CD14-positive monocyte (primary cell): Measurements from ENCODE around the gene KRTAP10-5. TPM values are rescaled to one million over a fixed set of nuclear protein-coding genes. Genes with fewer than 3 reads are reported as not detected.

Experiments
- DNase-seq, 3 donors: peaks; one replicate each; pipeline ENCODE4 v3.0.0-alpha.2; 2011 to 2022
- H2AFZ ChIP-seq: 2 replicates; pipeline ENCODE4 v1.6.0; 2012; ENCODE audit warnings: mild to moderate bottlenecking, low read depth, low read length, inconsistent platforms; ENCODE audit not compliant: insufficient read depth, poor library complexity, severe bottlenecking
- H3K27ac ChIP-seq, 2 donors: 1 replicate in 1 of 2; 2 replicates in 1 of 2; pipeline ENCODE4 v1.5.1; 2012 to 2013; ENCODE audit warnings: low read length in 2 of 2, control low read depth in 1 of 2, inconsistent platforms in 1 of 2, low read depth in 1 of 2, mild to moderate bottlenecking in 1 of 2
- H3K27me3 ChIP-seq, 2 donors: one replicate each; pipeline versions ENCODE4 v1.6.0 to v1.6.1; 2011 to 2013; ENCODE audit warnings: low read length in 2 of 2; ENCODE audit not compliant: control insufficient read depth in 2 of 2, insufficient read depth in 2 of 2
- H3K36me3 ChIP-seq, 2 donors: replicated peaks in 1 of 2; 1 replicate in 1 of 2; 2 replicates in 1 of 2; pipeline versions ENCODE4 v1.5.1 to v1.6.1; 2012 to 2013; ENCODE audit warnings: low read length in 2 of 2, control low read depth in 1 of 2, inconsistent platforms in 1 of 2, mild to moderate bottlenecking in 1 of 2; ENCODE audit not compliant: insufficient read depth in 2 of 2, control insufficient read depth in 1 of 2
- H3K4me1 ChIP-seq, 2 donors: 1 replicate in 1 of 2; 2 replicates in 1 of 2; pipeline versions ENCODE4 v1.5.1 to v1.6.1; 2012 to 2013; ENCODE audit warnings: low read length in 2 of 2, control low read depth in 1 of 2, inconsistent platforms in 1 of 2, mild to moderate bottlenecking in 1 of 2, moderate library complexity in 1 of 2; ENCODE audit not compliant: insufficient read depth in 2 of 2, control insufficient read depth in 1 of 2
- H3K4me2 ChIP-seq: replicated peaks from 2 replicates; pipeline ENCODE3; 2012; ENCODE audit warnings: low read length, moderate library complexity, mild to moderate bottlenecking; ENCODE audit not compliant: poor library complexity, severe bottlenecking; ENCODE audit errors: extremely low read depth
- H3K4me3 ChIP-seq, 3 experiments: fragments of 200-600 bp in 1 of 3; sonication (generic) in 1 of 3; replicated peaks in 1 of 3; 1 replicate in 2 of 3; 2 replicates in 1 of 3; pipeline ENCODE4 v1.5.1; 2011 to 2013; ENCODE audit warnings: low read length in 3 of 3, mild to moderate bottlenecking in 3 of 3, control low read depth in 2 of 3, low read depth in 2 of 3, inconsistent platforms in 1 of 3, moderate library complexity in 1 of 3
- H3K79me2 ChIP-seq: 2 replicates; pipeline ENCODE4 v1.6.0; 2012; ENCODE audit warnings: mild to moderate bottlenecking, control low read depth, inconsistent platforms, low read length, moderate library complexity; ENCODE audit not compliant: insufficient read depth
- H3K9ac ChIP-seq: 2 replicates; pipeline ENCODE4 v1.6.0; 2017; ENCODE audit warnings: low read length, mild to moderate bottlenecking; ENCODE audit not compliant: insufficient read depth, poor library complexity, severe bottlenecking
- H3K9me3 ChIP-seq, 2 donors: replicated peaks in 1 of 2; 1 replicate in 1 of 2; 2 replicates in 1 of 2; pipeline versions ENCODE4 v1.5.1 to v1.6.1; 2012 to 2013; ENCODE audit warnings: low read length in 2 of 2, control low read depth in 1 of 2; ENCODE audit not compliant: control insufficient read depth in 1 of 2, insufficient read depth in 1 of 2
- H4K20me1 ChIP-seq: 2 replicates; pipeline ENCODE4 v1.6.0; 2012; ENCODE audit warnings: mild to moderate bottlenecking, low read length, control low read depth, moderate library complexity; ENCODE audit not compliant: insufficient read depth
- H3K27ac Mint-ChIP-seq, 7 donors: one replicate each; pipeline ENCODE4 v1.8.0; 2020; ENCODE audit warnings: mild to moderate bottlenecking in 7 of 7, mixed read lengths in 7 of 7, moderate library complexity in 6 of 7, inconsistent platforms in 2 of 7
- H3K27me3 Mint-ChIP-seq, 3 donors: one replicate each; pipeline ENCODE4 v1.8.0; 2021 to 2022; ENCODE audit warnings: low read depth in 3 of 3, mild to moderate bottlenecking in 3 of 3, mixed read lengths in 3 of 3, moderate library complexity in 3 of 3, inconsistent platforms in 1 of 3
- H3K36me3 Mint-ChIP-seq, 2 donors: one replicate each; pipeline ENCODE4 v1.8.0; 2020; ENCODE audit warnings: mixed read lengths in 2 of 2, inconsistent platforms in 1 of 2, mild to moderate bottlenecking in 1 of 2
- H3K4me1 Mint-ChIP-seq: one replicate; pipeline ENCODE4 v1.8.0; 2020; ENCODE audit warnings: mild to moderate bottlenecking, mixed read lengths
- H3K4me3 Mint-ChIP-seq, 2 donors: one replicate each; pipeline ENCODE4 v1.8.0; 2020; ENCODE audit warnings: mild to moderate bottlenecking in 2 of 2, mixed read lengths in 2 of 2, moderate library complexity in 1 of 2
- H3K9me3 Mint-ChIP-seq, 7 donors: one replicate each; pipeline ENCODE4 v1.8.0; 2020 to 2022; ENCODE audit warnings: mixed read lengths in 7 of 7, mild to moderate bottlenecking in 6 of 7, moderate library complexity in 6 of 7, inconsistent platforms in 2 of 7
- WGBS: methylation state at CpG from one replicate; pipeline ENCODE4 v1.1.5; 2013; ENCODE audit warnings: missing lambda C conversion rate; ENCODE audit not compliant: insufficient coverage; 5-methylcytosine and 5-hydroxymethylcytosine counted together
- intact Hi-C, 2 donors: fragments of 100-400 bp; cut with micrococcal nuclease; formaldehyde crosslinking; loops; one replicate each; pipeline versions ENCODE4 v1.15.0 to v1.15.1; 2023
- polyA plus RNA-seq, 3 donors: library from polyadenylated mRNA; depleted of rRNA in 1 of 3; unstranded in 2 of 3; stranded (reverse) in 1 of 3; fragments of 300-500 nt in 2 of 3; fragments of >200 nt in 1 of 3; fragmentation: Illumina TruSeq in 2 of 3; gene quantifications; 1 replicate in 2 of 3; 2 replicates in 1 of 3; pipeline ENCODE4 v1.2.3, GENCODE V29; 2012 to 2021
- TF ChIP-seq, protein P1 (sequence below): fragments of 200-600 bp; IDR thresholded peaks from one replicate; pipeline ENCODE4 v1.8.0; 2022; ENCODE audit warnings: antibody characterized with exemption, mild to moderate bottlenecking

KRTAP10-5 gene
- polyA plus RNA-seq, 3 donors = not detected

DNA sequence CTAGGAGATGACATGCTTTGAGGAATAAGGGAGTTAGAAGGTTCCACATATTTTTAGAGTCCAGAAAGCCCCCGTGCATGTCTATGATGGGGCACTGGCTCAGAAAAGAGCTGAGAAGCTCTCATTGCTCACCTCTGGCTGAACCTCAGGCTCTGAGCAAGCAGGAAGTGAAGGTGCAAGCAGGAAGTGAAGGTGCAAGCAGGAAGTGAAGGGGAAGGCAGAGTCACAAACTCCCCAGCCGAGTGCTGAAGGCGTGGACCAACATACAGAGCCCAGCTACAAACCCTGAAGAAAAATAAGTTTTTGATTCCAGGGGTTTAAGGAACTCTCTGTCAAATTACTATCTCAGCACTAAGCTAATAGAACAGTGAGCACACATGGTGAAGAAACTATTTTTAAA lies 38.5 kb upstream of the KRTAP10-5 start:
- H3K27me3 ChIP-seq = no peaks in the 10 kb centered on the region
- no peaks in the 10 kb centered on the region for H3K79me2 ChIP-seq
- TF ChIP-seq, protein P1, sequence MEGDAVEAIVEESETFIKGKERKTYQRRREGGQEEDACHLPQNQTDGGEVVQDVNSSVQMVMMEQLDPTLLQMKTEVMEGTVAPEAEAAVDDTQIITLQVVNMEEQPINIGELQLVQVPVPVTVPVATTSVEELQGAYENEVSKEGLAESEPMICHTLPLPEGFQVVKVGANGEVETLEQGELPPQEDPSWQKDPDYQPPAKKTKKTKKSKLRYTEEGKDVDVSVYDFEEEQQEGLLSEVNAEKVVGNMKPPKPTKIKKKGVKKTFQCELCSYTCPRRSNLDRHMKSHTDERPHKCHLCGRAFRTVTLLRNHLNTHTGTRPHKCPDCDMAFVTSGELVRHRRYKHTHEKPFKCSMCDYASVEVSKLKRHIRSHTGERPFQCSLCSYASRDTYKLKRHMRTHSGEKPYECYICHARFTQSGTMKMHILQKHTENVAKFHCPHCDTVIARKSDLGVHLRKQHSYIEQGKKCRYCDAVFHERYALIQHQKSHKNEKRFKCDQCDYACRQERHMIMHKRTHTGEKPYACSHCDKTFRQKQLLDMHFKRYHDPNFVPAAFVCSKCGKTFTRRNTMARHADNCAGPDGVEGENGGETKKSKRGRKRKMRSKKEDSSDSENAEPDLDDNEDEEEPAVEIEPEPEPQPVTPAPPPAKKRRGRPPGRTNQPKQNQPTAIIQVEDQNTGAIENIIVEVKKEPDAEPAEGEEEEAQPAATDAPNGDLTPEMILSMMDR = no peak
- no peak overlapping the region for H3K4me3 ChIP-seq
- no peaks in the 10 kb centered on the region for H3K36me3 ChIP-seq
- Mint-ChIP-seq H3K9me3 (peaks cover 27 to 36% (median 28%) of the 10 kb centered on the region in 7 donors), H3K4me1 (peaks cover 10% of the 10 kb centered on the region), H3K36me3 (no peaks in the 10 kb centered on the region), H3K27me3 (peaks cover 2 to 9% (median 9%) of the 10 kb centered on the region in 3 donors), H3K27ac (peak overlapping the region in 1 of 7 donors; percentile 5), H3K4me3 (peak overlapping the region in 1 of 2 donors; percentile 25)
- H3K9ac ChIP-seq = no peak overlapping the region
- 86% methylated on average over 1 of the region's 3 CpGs for WGBS
- DNase-seq = no peak
- no peak overlapping the region for H3K27ac ChIP-seq
- no peak overlapping the region for H3K4me2 ChIP-seq
- no peak overlapping the region for H2AFZ ChIP-seq
- H4K20me1 ChIP-seq = no peaks in the 10 kb centered on the region
- H3K4me1 ChIP-seq = no peaks in the 10 kb centered on the region
- peaks cover 18 to 24% of the 10 kb centered on the region in 2 donors for H3K9me3 ChIP-seq
- intact Hi-C loops = no loop called here

DNA sequence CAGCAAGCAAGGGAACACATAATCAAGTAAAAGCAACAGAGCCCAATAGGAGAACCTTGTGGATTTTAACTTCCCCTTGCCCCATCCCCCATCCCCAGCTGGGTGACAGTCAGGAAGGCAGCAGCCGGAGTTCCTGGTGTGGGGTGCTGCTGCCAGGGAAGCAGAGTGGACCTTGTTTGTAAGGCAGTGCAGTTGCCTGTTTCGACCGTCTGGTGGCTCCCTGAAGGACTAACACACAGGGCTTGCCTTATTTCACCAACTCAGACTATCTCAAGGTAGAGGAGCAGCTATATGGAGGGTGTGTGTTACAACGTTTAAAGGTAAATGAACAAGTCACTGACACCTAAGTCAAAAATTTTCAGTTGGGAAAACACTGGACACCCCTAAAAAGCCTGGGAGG lies 38.1 kb upstream of the KRTAP10-5 start:
- no peaks in the 10 kb centered on the region for H3K36me3 ChIP-seq
- H3K4me2 ChIP-seq = no peak overlapping the region
- intact Hi-C loops = no loop called here
- no peaks in the 10 kb centered on the region for H3K27me3 ChIP-seq
- TF ChIP-seq, protein P1 = no peak
- no peak overlapping the region for H2AFZ ChIP-seq
- no peak overlapping the region for H3K27ac ChIP-seq
- Mint-ChIP-seq H3K4me3 (no peak overlapping the region), H3K4me1 (peaks cover 10% of the 10 kb centered on the region), H3K36me3 (no peaks in the 10 kb centered on the region), H3K27me3 (peaks cover 2 to 9% (median 9%) of the 10 kb centered on the region in 3 donors), H3K27ac (peak overlapping the region in 2 of 7 donors; percentile 5 to 43), H3K9me3 (peaks cover 23 to 32% (median 24%) of the 10 kb centered on the region in 7 donors)
- WGBS = no CpG with 5 or more reads among the region's 4 CpGs
- DNase-seq = no peak
- H3K9ac ChIP-seq = no peak overlapping the region
- H3K4me3 ChIP-seq = no peak overlapping the region
- H3K9me3 ChIP-seq = peaks cover 18 to 20% of the 10 kb centered on the region in 2 donors
- H4K20me1 ChIP-seq = no peaks in the 10 kb centered on the region
- H3K79me2 ChIP-seq = no peaks in the 10 kb centered on the region
- H3K4me1 ChIP-seq = no peaks in the 10 kb centered on the region
